Liver (tissue), 9 donors: ENCODE results near the gene ARPP21. TPM values are rescaled to one million over a fixed set of nuclear protein-coding genes. Genes with fewer than 3 reads are reported as not detected.

Experiments used
- DNase-seq: peaks from one replicate; pipeline ENCODE4 v3.0.0-alpha.2; 2017; ENCODE audit warnings: low spot score
- H3K27ac ChIP-seq, 2 donors: one replicate each; pipeline ENCODE4 v1.7.0; 2013; ENCODE audit warnings: inconsistent platforms in 2 of 2, low read length in 2 of 2, control low read depth in 1 of 2, low read depth in 1 of 2, mild to moderate bottlenecking in 1 of 2
- H3K27me3 ChIP-seq, 4 donors: one replicate each; pipeline versions ENCODE4 v1.6.1 to v1.7.0; 2013; ENCODE audit warnings: low read length in 3 of 4, inconsistent platforms in 1 of 4, mild to moderate bottlenecking in 1 of 4, moderate library complexity in 1 of 4; ENCODE audit not compliant: control insufficient read depth in 4 of 4, insufficient read depth in 4 of 4
- H3K36me3 ChIP-seq, 4 donors: one replicate each; pipeline versions ENCODE4 v1.6.1 to v1.7.0; 2013; ENCODE audit warnings: low read length in 3 of 4, mild to moderate bottlenecking in 3 of 4, low read depth in 1 of 4, moderate library complexity in 1 of 4; ENCODE audit not compliant: control insufficient read depth in 4 of 4, insufficient read depth in 3 of 4
- H3K4me1 ChIP-seq, 4 donors: one replicate each; pipeline versions ENCODE4 v1.6.1 to v1.7.0; 2013; ENCODE audit warnings: low read length in 3 of 4, mild to moderate bottlenecking in 3 of 4, moderate library complexity in 1 of 4; ENCODE audit not compliant: control insufficient read depth in 4 of 4, insufficient read depth in 4 of 4
- H3K4me3 ChIP-seq, 3 donors: one replicate each; pipeline versions ENCODE4 v1.6.1 to v1.7.0; 2013; ENCODE audit warnings: low read length in 3 of 3, control low read depth in 1 of 3, low read depth in 1 of 3, mild to moderate bottlenecking in 1 of 3
- H3K9ac ChIP-seq, 2 donors: one replicate each; pipeline ENCODE4 v1.7.0; 2013; ENCODE audit warnings: low read length in 2 of 2, mild to moderate bottlenecking in 2 of 2, moderate library complexity in 2 of 2, control low read depth in 1 of 2, low read depth in 1 of 2
- H3K9me3 ChIP-seq, 4 donors: one replicate each; pipeline versions ENCODE4 v1.6.1 to v1.7.0; 2013; ENCODE audit warnings: low read length in 3 of 4; ENCODE audit not compliant: control insufficient read depth in 4 of 4
- EGR1 ChIP-seq, 2 donors: IDR thresholded peaks; 2 replicates each; pipeline ENCODE4 v1.6.1; 2016 to 2018; ENCODE audit warnings: antibody characterized with exemption in 2 of 2, low read depth in 2 of 2
- FOXA1 ChIP-seq: IDR thresholded peaks from 2 replicates; pipeline ENCODE4 v1.6.1; 2016; ENCODE audit warnings: antibody characterized with exemption
- FOXA2 ChIP-seq: IDR thresholded peaks from 2 replicates; pipeline ENCODE4 v1.6.1; 2016; ENCODE audit warnings: antibody characterized with exemption
- GABPA ChIP-seq, 2 donors: IDR thresholded peaks in 1 of 2; conservative IDR thresholded peaks in 1 of 2; 2 replicates each; pipeline ENCODE4 v1.6.1; 2016; ENCODE audit warnings: antibody characterized with exemption in 2 of 2, mild to moderate bottlenecking in 1 of 2, moderate library complexity in 1 of 2
- HNF4A ChIP-seq, 2 donors: conservative IDR thresholded peaks; 2 replicates each; pipeline ENCODE4 v1.6.1; 2016; ENCODE audit warnings: antibody characterized with exemption in 2 of 2, mild to moderate bottlenecking in 2 of 2
- HNF4G ChIP-seq: IDR thresholded peaks from 2 replicates; pipeline ENCODE4 v1.6.1; 2016; ENCODE audit warnings: antibody characterized with exemption
- JUND ChIP-seq, 2 donors: IDR thresholded peaks; 2 replicates each; pipeline ENCODE4 v1.6.1; 2016; ENCODE audit warnings: antibody characterized with exemption in 2 of 2
- NR2F2 ChIP-seq: IDR thresholded peaks from 2 replicates; pipeline ENCODE4 v1.6.1; 2016; ENCODE audit warnings: antibody characterized with exemption
- RAD21 ChIP-seq, 2 donors: IDR thresholded peaks; 2 replicates each; pipeline ENCODE4 v1.6.1; 2016; ENCODE audit warnings: antibody characterized with exemption in 2 of 2, mild to moderate bottlenecking in 2 of 2
- RXRA ChIP-seq, 2 donors: IDR thresholded peaks; 2 replicates each; pipeline ENCODE4 v1.6.1; 2017 to 2018; ENCODE audit warnings: antibody characterized with exemption in 2 of 2, mild to moderate bottlenecking in 1 of 2
- SP1 ChIP-seq: IDR thresholded peaks from 2 replicates; pipeline ENCODE4 v1.6.1; 2018; ENCODE audit warnings: antibody characterized with exemption, mild to moderate bottlenecking
- TAF1 ChIP-seq: conservative IDR thresholded peaks from 2 replicates; pipeline ENCODE4 v1.6.1; 2016; ENCODE audit warnings: antibody characterized with exemption, mild to moderate bottlenecking
- YY1 ChIP-seq: IDR thresholded peaks from 2 replicates; pipeline ENCODE4 v1.6.1; 2016; ENCODE audit warnings: antibody characterized with exemption, mild to moderate bottlenecking
- WGBS: extraction: QIAGEN DNeasy Blood & Tissue Kit; methylation state at CpG from one replicate; pipeline ENCODE4 v1.1.7; 2013; 5-methylcytosine and 5-hydroxymethylcytosine counted together
- polyA plus RNA-seq, 2 donors: library from polyadenylated mRNA; stranded (reverse) in 1 of 2; unstranded in 1 of 2; fragments of 200-250 nt in 1 of 2; fragments of >200 nt in 1 of 2; fragmentation: Nextera tagmentation in 1 of 2; extraction: Ambion mirVana in 1 of 2; gene quantifications; one replicate each; pipeline versions ENCODE4 v1.2.1 to v1.2.3, GENCODE V29; 2013 to 2015
- total RNA-seq, 2 donors: library from RNA; depleted of rRNA; stranded (reverse); fragments of >200 nt; gene quantifications; one replicate each; pipeline ENCODE4 v1.2.3, GENCODE V29; 2014
- TF ChIP-seq, protein P1 (sequence below): IDR thresholded peaks from 2 replicates; pipeline ENCODE4 v1.6.1; 2016; ENCODE audit warnings: antibody characterized with exemption
- TF ChIP-seq, protein P2 (sequence below): IDR thresholded peaks from 2 replicates; pipeline ENCODE4 v1.6.1; 2016; ENCODE audit warnings: antibody characterized with exemption
- TF ChIP-seq, protein P3 (sequence below): IDR thresholded peaks from 2 replicates; pipeline ENCODE4 v1.6.1; 2016; ENCODE audit warnings: antibody characterized with exemption, mild to moderate bottlenecking
- TF ChIP-seq, protein P4 (sequence below): fragments of 150-350 bp; IDR thresholded peaks from 2 replicates; pipeline ENCODE4 v1.5.1; 2017; ENCODE audit warnings: improper control_type of control experiment, low read depth, low read length; ENCODE audit not compliant: missing input control
- TF ChIP-seq, protein P5 (sequence below): IDR thresholded peaks from 2 replicates; pipeline ENCODE4 v1.6.1; 2016; ENCODE audit warnings: antibody characterized with exemption
- donor health status: healthy.
- donor health status: healthy.
- donor health status: healthy.
- donor health status: healthy.
- donor health status: healthy.

ARPP21 gene
- total and polyA plus RNA-seq, 4 donors: 0.42 to 1.3 (median 0.66) TPM; not detected in 1

DNA sequence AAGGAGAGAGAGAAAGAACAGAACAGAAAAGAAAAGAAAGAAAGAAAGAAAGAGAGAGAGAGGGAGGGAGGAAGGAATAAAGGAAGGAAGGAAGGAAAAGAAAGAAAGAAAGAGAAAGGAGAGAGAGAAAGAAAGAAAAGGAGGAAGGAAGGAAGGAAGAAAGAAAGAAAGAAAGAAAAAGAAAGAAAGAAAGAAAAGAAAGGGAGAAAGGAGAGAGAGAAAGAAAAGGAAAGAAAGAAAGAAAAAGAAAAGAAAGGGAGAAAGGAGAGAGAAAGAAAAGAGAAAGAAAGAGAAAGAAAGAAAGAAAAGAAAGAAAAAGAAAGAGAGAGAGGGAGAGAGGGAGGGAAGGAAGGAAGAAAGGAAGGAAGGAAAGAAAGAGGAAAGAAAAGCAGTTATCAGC, 108.8 kb downstream of the ARPP21 start:
- Histone ChIP-seq H3K27ac (no peak overlapping the region), H3K36me3 (no peaks in the 10 kb centered on the region), H3K9me3 (no peaks in the 10 kb centered on the region), H3K4me1 (no peaks in the 10 kb centered on the region), H3K27me3 (no peaks in the 10 kb centered on the region), H3K9ac (no peak overlapping the region), H3K4me3 (no peak overlapping the region)
- TF ChIP-seq, protein P1, sequence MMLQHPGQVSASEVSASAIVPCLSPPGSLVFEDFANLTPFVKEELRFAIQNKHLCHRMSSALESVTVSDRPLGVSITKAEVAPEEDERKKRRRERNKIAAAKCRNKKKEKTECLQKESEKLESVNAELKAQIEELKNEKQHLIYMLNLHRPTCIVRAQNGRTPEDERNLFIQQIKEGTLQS: no peak
- no peak for TF ChIP-seq TAF1
- TF ChIP-seq SP1: no peak
- no peak for TF ChIP-seq HNF4G
- TF ChIP-seq, protein P2, sequence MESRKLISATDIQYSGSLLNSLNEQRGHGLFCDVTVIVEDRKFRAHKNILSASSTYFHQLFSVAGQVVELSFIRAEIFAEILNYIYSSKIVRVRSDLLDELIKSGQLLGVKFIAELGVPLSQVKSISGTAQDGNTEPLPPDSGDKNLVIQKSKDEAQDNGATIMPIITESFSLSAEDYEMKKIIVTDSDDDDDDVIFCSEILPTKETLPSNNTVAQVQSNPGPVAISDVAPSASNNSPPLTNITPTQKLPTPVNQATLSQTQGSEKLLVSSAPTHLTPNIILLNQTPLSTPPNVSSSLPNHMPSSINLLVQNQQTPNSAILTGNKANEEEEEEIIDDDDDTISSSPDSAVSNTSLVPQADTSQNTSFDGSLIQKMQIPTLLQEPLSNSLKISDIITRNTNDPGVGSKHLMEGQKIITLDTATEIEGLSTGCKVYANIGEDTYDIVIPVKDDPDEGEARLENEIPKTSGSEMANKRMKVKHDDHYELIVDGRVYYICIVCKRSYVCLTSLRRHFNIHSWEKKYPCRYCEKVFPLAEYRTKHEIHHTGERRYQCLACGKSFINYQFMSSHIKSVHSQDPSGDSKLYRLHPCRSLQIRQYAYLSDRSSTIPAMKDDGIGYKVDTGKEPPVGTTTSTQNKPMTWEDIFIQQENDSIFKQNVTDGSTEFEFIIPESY: no peak
- TF ChIP-seq HNF4A (conservative IDR thresholded peaks at IDR 0.05): no peak
- TF ChIP-seq EGR1 (IDR thresholded peaks at IDR 0.05; ENCODE audit: low read depth in 2 of 2): no peak
- no peak for TF ChIP-seq YY1
- no peak for TF ChIP-seq FOXA2
- TF ChIP-seq, protein P3, sequence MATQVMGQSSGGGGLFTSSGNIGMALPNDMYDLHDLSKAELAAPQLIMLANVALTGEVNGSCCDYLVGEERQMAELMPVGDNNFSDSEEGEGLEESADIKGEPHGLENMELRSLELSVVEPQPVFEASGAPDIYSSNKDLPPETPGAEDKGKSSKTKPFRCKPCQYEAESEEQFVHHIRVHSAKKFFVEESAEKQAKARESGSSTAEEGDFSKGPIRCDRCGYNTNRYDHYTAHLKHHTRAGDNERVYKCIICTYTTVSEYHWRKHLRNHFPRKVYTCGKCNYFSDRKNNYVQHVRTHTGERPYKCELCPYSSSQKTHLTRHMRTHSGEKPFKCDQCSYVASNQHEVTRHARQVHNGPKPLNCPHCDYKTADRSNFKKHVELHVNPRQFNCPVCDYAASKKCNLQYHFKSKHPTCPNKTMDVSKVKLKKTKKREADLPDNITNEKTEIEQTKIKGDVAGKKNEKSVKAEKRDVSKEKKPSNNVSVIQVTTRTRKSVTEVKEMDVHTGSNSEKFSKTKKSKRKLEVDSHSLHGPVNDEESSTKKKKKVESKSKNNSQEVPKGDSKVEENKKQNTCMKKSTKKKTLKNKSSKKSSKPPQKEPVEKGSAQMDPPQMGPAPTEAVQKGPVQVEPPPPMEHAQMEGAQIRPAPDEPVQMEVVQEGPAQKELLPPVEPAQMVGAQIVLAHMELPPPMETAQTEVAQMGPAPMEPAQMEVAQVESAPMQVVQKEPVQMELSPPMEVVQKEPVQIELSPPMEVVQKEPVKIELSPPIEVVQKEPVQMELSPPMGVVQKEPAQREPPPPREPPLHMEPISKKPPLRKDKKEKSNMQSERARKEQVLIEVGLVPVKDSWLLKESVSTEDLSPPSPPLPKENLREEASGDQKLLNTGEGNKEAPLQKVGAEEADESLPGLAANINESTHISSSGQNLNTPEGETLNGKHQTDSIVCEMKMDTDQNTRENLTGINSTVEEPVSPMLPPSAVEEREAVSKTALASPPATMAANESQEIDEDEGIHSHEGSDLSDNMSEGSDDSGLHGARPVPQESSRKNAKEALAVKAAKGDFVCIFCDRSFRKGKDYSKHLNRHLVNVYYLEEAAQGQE: no peak
- no peak for TF ChIP-seq RAD21 (IDR thresholded peaks at IDR 0.05)
- no peak for TF ChIP-seq GABPA (IDR thresholded peaks at IDR 0.05 in 1 of 2, conservative IDR thresholded peaks at IDR 0.05 in 1 of 2)
- no peak for DNase-seq

DNA sequence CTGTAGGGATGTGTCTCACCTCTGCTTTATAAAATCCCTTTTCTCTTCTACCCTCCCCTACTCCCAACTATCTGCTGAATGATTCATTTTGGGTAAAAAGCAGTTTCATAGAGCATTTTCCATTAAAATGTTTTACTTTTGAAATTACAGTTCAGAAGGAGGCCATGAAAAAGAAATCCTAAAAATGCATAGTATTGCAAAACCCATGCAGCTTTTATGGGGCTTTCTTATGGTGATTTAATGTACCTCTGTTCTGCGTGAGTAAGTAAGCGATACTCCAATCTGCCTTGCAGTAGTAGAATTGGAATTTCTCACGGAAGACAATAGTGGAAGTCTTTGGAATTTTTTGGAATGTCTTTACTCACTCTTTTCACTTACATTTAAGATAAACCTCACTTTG, 111.9 kb downstream of the ARPP21 start:
- Histone ChIP-seq H3K9ac (no peak overlapping the region), H3K9me3 (no peaks in the 10 kb centered on the region), H3K27ac (no peak overlapping the region), H3K36me3 (no peaks in the 10 kb centered on the region), H3K27me3 (no peaks in the 10 kb centered on the region), H3K4me1 (no peaks in the 10 kb centered on the region), H3K4me3 (no peak overlapping the region)
- no peak for DNase-seq
- 98% methylated on average over 3 of the region's 3 CpGs for WGBS
- TF ChIP-seq, protein P4, sequence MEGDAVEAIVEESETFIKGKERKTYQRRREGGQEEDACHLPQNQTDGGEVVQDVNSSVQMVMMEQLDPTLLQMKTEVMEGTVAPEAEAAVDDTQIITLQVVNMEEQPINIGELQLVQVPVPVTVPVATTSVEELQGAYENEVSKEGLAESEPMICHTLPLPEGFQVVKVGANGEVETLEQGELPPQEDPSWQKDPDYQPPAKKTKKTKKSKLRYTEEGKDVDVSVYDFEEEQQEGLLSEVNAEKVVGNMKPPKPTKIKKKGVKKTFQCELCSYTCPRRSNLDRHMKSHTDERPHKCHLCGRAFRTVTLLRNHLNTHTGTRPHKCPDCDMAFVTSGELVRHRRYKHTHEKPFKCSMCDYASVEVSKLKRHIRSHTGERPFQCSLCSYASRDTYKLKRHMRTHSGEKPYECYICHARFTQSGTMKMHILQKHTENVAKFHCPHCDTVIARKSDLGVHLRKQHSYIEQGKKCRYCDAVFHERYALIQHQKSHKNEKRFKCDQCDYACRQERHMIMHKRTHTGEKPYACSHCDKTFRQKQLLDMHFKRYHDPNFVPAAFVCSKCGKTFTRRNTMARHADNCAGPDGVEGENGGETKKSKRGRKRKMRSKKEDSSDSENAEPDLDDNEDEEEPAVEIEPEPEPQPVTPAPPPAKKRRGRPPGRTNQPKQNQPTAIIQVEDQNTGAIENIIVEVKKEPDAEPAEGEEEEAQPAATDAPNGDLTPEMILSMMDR: no peak
- TF ChIP-seq TAF1: no peak
- TF ChIP-seq RXRA (IDR thresholded peaks at IDR 0.05): no peak
- no peak for TF ChIP-seq YY1
- no peak for TF ChIP-seq NR2F2
- no peak for TF ChIP-seq FOXA1
- TF ChIP-seq, protein P5, sequence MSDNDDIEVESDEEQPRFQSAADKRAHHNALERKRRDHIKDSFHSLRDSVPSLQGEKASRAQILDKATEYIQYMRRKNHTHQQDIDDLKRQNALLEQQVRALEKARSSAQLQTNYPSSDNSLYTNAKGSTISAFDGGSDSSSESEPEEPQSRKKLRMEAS: no peak
- TF ChIP-seq JUND (IDR thresholded peaks at IDR 0.05): no peak
- TF ChIP-seq, protein P1: no peak
- no peak for TF ChIP-seq RAD21 (IDR thresholded peaks at IDR 0.05)
- no peak for TF ChIP-seq HNF4G
- TF ChIP-seq, protein P2: no peak
- no peak for TF ChIP-seq FOXA2
- no peak for TF ChIP-seq GABPA (IDR thresholded peaks at IDR 0.05 in 1 of 2, conservative IDR thresholded peaks at IDR 0.05 in 1 of 2)
- TF ChIP-seq HNF4A (conservative IDR thresholded peaks at IDR 0.05): no peak
- no peak for TF ChIP-seq SP1
- TF ChIP-seq, protein P3: no peak
